Upper lobe of right lung (tissue), 1 donor: ENCODE results near the gene BET1L. TPM values are rescaled to one million over a fixed set of nuclear protein-coding genes. Genes with fewer than 3 reads are reported as not detected.
"Not testable (repeated sequence)": the region's sequence is repeated elsewhere in the genome, so short reads cannot be mapped to it uniquely, and the experiment has no call there.

Experiments used
- ATAC-seq: fragments of 200-7000 bp; cut with Tn5 transposase; one replicate; pipeline ENCODE4 v1.9.1; 2020; ENCODE audit warnings: mild to moderate bottlenecking, moderate library complexity
- DNase-seq: peaks from one replicate; pipeline ENCODE4 v3.0.0-alpha.2; 2020
- H3K27ac ChIP-seq: fragments of 200-600 bp; one replicate; pipeline ENCODE4 v1.8.0; 2022
- H3K27me3 ChIP-seq: fragments of 200-600 bp; one replicate; pipeline ENCODE4 v1.8.0; 2022; ENCODE audit warnings: mild to moderate bottlenecking
- H3K36me3 ChIP-seq: fragments of 200-600 bp; one replicate; pipeline ENCODE4 v1.8.0; 2022
- H3K4me1 ChIP-seq: fragments of 200-600 bp; one replicate; pipeline ENCODE4 v1.8.0; 2022
- H3K4me3 ChIP-seq: fragments of 200-600 bp; one replicate; pipeline ENCODE4 v1.8.0; 2022; ENCODE audit warnings: mild to moderate bottlenecking
- H3K9me3 ChIP-seq: fragments of 200-600 bp; one replicate; pipeline ENCODE4 v1.8.0; 2022
- CTCF ChIP-seq: fragments of 200-600 bp; IDR thresholded peaks from one replicate; pipeline ENCODE4 v1.8.0; 2022; ENCODE audit warnings: antibody characterized with exemption
- intact Hi-C: fragments of 100-400 bp; cut with DNase I; formaldehyde crosslinking; loops from one replicate; pipeline ENCODE4 v1.11.0; 2022
- total RNA-seq: library from RNA; stranded (reverse); fragmentation: NEBNext Ultra II Directional; extraction: Animal tissue kit (Norgen Biotek cat#: 25700); gene quantifications from one replicate; pipeline ENCODE4 v1.2.1, GENCODE V29; 2021
- donor health status: DM: no; HTN: yes; CAD: no; lungs with severe emphysema.

Gene BET1L
- total RNA-seq, 1 donor from 2014 or later: 57.9 TPM

- no peaks in the 10 kb centered on the region for H3K4me1 ChIP-seq
- peaks cover 11% of the 10 kb centered on the region for H3K36me3 ChIP-seq
- no peak overlapping the region for H3K27ac ChIP-seq
- intact Hi-C loops: no loop called here
- H3K27me3 ChIP-seq: no peaks in the 10 kb centered on the region
- H3K4me3 ChIP-seq: no peak overlapping the region
- ATAC-seq (no peak), DNase-seq (peak; percentile 59)
- TF ChIP-seq CTCF: no peak
- H3K9me3 ChIP-seq: no peaks in the 10 kb centered on the region
Observed at GRCh38 chr11:197741-198235, 9.4 kb downstream of the BET1L start.

- TF ChIP-seq CTCF: no peak
- H3K4me1 ChIP-seq: no peaks in the 10 kb centered on the region
- H3K4me3 ChIP-seq: no peak overlapping the region
- no peak for ATAC-seq
- intact Hi-C loops: no loop called here
- DNase-seq: peak; percentile 59
- H3K36me3 ChIP-seq: peaks cover 11% of the 10 kb centered on the region
- H3K9me3 ChIP-seq: no peaks in the 10 kb centered on the region
- H3K27me3 ChIP-seq: no peaks in the 10 kb centered on the region
- no peak overlapping the region for H3K27ac ChIP-seq
Observed at GRCh38 chr11:196786-197731, 10.1 kb downstream of the BET1L start.

- ATAC-seq, intact Hi-C loops, H3K4me3 ChIP-seq, H3K4me1 ChIP-seq, H3K27me3 ChIP-seq, H3K9me3 ChIP-seq, H3K27ac ChIP-seq, H3K36me3 ChIP-seq: not testable (repeated sequence)
- peak; percentile 52 for DNase-seq
Observed at GRCh38 chr11:193481-193880, 13.7 kb downstream of the BET1L start.

- H3K27me3 ChIP-seq, intact Hi-C loops, ATAC-seq, DNase-seq, H3K4me1 ChIP-seq, H3K27ac ChIP-seq, H3K9me3 ChIP-seq, H3K4me3 ChIP-seq, H3K36me3 ChIP-seq: not testable (repeated sequence)
Observed at GRCh38 chr11:192674-193128, 14.5 kb downstream of the BET1L start, which contains the start of gene SCGB1C1. Gene SCGB1C1, plus strand, starts transcription at chr11:193078. Its CDS starts 22 bp downstream, at chr11:193100.

- peak; percentile 63 for DNase-seq
- H3K4me3 ChIP-seq, intact Hi-C loops, H3K4me1 ChIP-seq, H3K27ac ChIP-seq, H3K27me3 ChIP-seq, H3K36me3 ChIP-seq, H3K9me3 ChIP-seq: not testable (repeated sequence)
- ATAC-seq: peak; percentile 66
- peak; percentile 45 for TF ChIP-seq CTCF
Observed at GRCh38 chr11:191490-192478, 15.4 kb downstream of the BET1L start.

GRCh38 chr11:190546-190945 is 16.7 kb downstream of the BET1L start:
- DNase-seq: peak; percentile 38
- H3K4me3 ChIP-seq, H3K4me1 ChIP-seq, ATAC-seq, H3K27ac ChIP-seq, H3K36me3 ChIP-seq, H3K9me3 ChIP-seq, intact Hi-C loops, H3K27me3 ChIP-seq: not testable (repeated sequence)
